ENCODE data around the gene SPRR5.

DNA sequence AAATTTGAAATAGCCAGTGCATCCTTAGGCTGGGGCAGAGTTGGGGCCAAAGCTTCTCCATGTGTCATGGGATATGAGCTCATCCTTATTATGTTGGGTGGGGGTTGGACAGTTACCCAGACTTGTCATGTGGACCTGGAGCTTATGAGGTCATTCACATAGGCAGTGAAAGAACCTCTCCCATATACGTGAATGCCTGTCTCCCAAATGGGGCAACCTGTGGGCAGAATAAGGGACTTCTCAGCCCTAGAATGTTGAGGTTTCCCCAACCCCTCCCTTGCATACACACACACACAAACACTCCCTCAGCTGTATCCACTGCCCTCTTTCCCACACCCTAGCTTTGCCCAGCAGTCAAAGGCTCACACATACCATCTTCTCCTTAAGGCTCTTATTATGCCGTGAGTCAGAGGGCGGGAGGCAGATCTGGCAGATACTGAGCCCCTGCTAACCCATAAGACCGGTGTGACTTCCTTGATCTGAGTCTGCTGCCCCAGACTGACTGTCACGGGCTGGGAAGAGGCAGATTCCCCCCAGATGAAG is 40.9 kb upstream of the SPRR5 start:
- TF ChIP-seq RAD21 (IDR thresholded peaks at IDR 0.05) (no peak), RXRA (IDR thresholded peaks at IDR 0.05) (no peak), YY1 (IDR thresholded peaks at IDR 0.05) (no peak), HNF4A (conservative IDR thresholded peaks at IDR 0.05) (no peak), JUND (IDR thresholded peaks at IDR 0.05) (no peak), SP1 (IDR thresholded peaks at IDR 0.05) (no peak), FOXA1 (IDR thresholded peaks at IDR 0.05) (no peak), TAF1 (conservative IDR thresholded peaks at IDR 0.05) (no peak), EGR1 (IDR thresholded peaks at IDR 0.05; ENCODE audit: low read depth in 2 of 2) (no peak)
- TF ChIP-seq, protein P1, sequence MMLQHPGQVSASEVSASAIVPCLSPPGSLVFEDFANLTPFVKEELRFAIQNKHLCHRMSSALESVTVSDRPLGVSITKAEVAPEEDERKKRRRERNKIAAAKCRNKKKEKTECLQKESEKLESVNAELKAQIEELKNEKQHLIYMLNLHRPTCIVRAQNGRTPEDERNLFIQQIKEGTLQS (IDR thresholded peaks at IDR 0.05), result no peak
- TF ChIP-seq, protein P2, sequence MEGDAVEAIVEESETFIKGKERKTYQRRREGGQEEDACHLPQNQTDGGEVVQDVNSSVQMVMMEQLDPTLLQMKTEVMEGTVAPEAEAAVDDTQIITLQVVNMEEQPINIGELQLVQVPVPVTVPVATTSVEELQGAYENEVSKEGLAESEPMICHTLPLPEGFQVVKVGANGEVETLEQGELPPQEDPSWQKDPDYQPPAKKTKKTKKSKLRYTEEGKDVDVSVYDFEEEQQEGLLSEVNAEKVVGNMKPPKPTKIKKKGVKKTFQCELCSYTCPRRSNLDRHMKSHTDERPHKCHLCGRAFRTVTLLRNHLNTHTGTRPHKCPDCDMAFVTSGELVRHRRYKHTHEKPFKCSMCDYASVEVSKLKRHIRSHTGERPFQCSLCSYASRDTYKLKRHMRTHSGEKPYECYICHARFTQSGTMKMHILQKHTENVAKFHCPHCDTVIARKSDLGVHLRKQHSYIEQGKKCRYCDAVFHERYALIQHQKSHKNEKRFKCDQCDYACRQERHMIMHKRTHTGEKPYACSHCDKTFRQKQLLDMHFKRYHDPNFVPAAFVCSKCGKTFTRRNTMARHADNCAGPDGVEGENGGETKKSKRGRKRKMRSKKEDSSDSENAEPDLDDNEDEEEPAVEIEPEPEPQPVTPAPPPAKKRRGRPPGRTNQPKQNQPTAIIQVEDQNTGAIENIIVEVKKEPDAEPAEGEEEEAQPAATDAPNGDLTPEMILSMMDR (IDR thresholded peaks at IDR 0.05; ENCODE audit: low read depth, low read length, missing input control), result no peak
- TF ChIP-seq, protein P3, sequence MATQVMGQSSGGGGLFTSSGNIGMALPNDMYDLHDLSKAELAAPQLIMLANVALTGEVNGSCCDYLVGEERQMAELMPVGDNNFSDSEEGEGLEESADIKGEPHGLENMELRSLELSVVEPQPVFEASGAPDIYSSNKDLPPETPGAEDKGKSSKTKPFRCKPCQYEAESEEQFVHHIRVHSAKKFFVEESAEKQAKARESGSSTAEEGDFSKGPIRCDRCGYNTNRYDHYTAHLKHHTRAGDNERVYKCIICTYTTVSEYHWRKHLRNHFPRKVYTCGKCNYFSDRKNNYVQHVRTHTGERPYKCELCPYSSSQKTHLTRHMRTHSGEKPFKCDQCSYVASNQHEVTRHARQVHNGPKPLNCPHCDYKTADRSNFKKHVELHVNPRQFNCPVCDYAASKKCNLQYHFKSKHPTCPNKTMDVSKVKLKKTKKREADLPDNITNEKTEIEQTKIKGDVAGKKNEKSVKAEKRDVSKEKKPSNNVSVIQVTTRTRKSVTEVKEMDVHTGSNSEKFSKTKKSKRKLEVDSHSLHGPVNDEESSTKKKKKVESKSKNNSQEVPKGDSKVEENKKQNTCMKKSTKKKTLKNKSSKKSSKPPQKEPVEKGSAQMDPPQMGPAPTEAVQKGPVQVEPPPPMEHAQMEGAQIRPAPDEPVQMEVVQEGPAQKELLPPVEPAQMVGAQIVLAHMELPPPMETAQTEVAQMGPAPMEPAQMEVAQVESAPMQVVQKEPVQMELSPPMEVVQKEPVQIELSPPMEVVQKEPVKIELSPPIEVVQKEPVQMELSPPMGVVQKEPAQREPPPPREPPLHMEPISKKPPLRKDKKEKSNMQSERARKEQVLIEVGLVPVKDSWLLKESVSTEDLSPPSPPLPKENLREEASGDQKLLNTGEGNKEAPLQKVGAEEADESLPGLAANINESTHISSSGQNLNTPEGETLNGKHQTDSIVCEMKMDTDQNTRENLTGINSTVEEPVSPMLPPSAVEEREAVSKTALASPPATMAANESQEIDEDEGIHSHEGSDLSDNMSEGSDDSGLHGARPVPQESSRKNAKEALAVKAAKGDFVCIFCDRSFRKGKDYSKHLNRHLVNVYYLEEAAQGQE (IDR thresholded peaks at IDR 0.05), result no peak
- TF ChIP-seq, protein P4, sequence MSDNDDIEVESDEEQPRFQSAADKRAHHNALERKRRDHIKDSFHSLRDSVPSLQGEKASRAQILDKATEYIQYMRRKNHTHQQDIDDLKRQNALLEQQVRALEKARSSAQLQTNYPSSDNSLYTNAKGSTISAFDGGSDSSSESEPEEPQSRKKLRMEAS (IDR thresholded peaks at IDR 0.05), result no peak
- TF ChIP-seq, protein P5, sequence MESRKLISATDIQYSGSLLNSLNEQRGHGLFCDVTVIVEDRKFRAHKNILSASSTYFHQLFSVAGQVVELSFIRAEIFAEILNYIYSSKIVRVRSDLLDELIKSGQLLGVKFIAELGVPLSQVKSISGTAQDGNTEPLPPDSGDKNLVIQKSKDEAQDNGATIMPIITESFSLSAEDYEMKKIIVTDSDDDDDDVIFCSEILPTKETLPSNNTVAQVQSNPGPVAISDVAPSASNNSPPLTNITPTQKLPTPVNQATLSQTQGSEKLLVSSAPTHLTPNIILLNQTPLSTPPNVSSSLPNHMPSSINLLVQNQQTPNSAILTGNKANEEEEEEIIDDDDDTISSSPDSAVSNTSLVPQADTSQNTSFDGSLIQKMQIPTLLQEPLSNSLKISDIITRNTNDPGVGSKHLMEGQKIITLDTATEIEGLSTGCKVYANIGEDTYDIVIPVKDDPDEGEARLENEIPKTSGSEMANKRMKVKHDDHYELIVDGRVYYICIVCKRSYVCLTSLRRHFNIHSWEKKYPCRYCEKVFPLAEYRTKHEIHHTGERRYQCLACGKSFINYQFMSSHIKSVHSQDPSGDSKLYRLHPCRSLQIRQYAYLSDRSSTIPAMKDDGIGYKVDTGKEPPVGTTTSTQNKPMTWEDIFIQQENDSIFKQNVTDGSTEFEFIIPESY (IDR thresholded peaks at IDR 0.05), result no peak

Data from liver (tissue), 3 donors.